ENCODE data around the gene METTL9.

DNA sequence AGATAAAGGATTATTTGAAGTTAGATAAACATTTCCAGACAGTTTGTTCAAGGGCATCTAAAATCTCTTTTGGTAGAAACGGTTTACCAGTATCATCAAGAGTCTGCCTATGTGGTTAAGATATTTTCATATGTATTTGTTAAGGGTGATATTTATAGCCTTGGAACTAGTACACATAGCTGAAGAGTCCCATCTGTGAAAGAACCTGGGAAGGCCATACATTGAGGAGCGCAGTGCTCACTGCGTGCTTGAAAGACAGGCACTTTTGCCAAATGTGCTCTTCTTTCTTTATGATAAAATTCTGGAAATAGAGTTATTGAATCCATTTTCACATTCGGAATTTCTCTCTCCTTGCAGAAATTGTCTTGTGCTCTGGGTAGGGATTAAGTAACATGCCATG lies 45.3 kb downstream of the METTL9 start:
- TF ChIP-seq, protein P1, sequence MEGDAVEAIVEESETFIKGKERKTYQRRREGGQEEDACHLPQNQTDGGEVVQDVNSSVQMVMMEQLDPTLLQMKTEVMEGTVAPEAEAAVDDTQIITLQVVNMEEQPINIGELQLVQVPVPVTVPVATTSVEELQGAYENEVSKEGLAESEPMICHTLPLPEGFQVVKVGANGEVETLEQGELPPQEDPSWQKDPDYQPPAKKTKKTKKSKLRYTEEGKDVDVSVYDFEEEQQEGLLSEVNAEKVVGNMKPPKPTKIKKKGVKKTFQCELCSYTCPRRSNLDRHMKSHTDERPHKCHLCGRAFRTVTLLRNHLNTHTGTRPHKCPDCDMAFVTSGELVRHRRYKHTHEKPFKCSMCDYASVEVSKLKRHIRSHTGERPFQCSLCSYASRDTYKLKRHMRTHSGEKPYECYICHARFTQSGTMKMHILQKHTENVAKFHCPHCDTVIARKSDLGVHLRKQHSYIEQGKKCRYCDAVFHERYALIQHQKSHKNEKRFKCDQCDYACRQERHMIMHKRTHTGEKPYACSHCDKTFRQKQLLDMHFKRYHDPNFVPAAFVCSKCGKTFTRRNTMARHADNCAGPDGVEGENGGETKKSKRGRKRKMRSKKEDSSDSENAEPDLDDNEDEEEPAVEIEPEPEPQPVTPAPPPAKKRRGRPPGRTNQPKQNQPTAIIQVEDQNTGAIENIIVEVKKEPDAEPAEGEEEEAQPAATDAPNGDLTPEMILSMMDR (IDR thresholded peaks at IDR 0.05), result no peak
- TF ChIP-seq EP300 (IDR thresholded peaks at IDR 0.05), result no peak

All from stomach (tissue), 4 donors.